ENCODE results near the gene HMGB1. TPM values are rescaled to one million over a fixed set of nuclear protein-coding genes. Genes with fewer than 3 reads are reported as not detected.

The HMGB1 gene
- total and polyA plus RNA-seq, 2 of the 4 experiments (the other 2 are of a cell fraction) = 185 to 276 TPM

DNA sequence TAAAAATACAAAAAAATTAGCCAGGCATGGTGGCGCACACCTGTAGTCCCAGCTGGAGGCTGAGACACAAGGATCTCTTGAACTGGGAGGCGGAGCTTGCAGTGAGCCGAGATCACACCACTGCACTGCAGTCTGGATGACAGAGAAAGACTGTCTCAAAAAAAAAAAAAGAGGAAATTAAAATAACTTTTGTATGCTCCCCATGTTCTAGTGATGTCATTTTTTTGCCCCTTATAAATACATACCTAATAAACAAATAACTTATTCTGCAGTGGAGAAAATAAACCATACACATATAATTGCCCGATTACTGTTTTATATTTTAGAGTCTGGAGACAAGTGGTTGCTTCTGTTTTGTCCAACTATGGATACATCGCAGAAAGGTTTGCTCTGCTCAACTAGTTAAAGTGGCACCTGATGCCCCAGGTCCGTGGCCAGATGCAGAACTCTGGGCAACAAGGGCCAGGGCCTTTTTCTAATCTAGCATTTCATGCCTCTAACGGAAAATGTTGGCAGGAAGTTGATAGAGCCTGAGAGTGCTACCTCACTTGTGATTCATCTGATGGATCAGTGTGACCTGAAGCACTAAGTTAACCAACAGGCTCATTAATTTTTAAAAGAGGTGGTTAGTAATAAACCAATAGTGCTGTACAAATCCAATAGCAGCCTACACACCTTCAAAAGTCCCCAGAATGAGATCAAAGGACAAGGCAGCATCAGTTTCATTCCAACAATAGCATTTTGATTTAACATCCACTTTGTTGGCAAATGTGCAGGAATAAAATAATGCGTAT, 24.6 kb downstream of the HMGB1 start (continued):
- TF ChIP-seq MAZ (IDR thresholded peaks at IDR 0.05; ENCODE audit: borderline replicate concordance, low read depth, low read length) = no peak

DNA sequence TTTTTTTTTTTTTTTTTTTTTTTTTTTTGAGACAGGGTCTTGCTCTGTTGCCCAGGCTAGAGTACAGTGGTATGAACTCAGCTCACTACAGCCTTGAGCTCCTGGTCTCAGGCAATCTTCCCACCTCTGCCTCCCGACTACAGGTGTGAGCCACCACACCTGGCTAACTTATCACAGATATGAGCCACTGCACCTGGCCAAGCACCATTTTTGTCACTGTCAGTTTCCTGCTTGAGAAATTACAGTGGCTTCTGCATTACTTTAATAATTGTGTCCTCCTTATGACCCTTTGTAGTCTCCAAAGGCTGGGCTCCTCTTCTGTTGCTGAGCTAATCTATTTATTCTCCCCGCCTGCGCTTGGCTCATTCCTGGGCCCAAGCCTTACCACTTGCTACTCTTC, 27.4 kb downstream of the HMGB1 start:
- Histone ChIP-seq H2BK120ac (ENCODE audit: low read depth, low read length) (no peak overlapping the region), H3K56ac (ENCODE audit: extremely low read depth, insufficient read depth, low read length) (no peak overlapping the region), H3K4ac (ENCODE audit: low read depth, low read length) (no peak overlapping the region), H3K79me1 (ENCODE audit: low read depth in 1 of 2, low read length in 2 of 2) (no peaks in the 10 kb centered on the region), H3K18ac (ENCODE audit: low read depth, low read length) (no peak overlapping the region), H3K4me2 (ENCODE audit: low read depth, low read length) (no peak overlapping the region), H3K9me3 (ENCODE audit: control insufficient read depth, insufficient read depth, low read length) (no peaks in the 10 kb centered on the region), H4K91ac (ENCODE audit: insufficient read depth, low read depth, low read length) (no peak overlapping the region), H3K27me3 (ENCODE audit: control insufficient read depth, insufficient read depth, low read length) (peaks cover 9% of the 10 kb centered on the region), H2AK5ac (ENCODE audit: low read depth, low read length) (no peak overlapping the region), H3K9me1 (ENCODE audit: insufficient read depth, low read length) (no peaks in the 10 kb centered on the region), H3K4me3 (ENCODE audit: insufficient read depth, low read depth, low read length) (no peak overlapping the region), H2AK9ac (replicated peaks; ENCODE audit: low read depth, low read length, poor library complexity) (no peak overlapping the region), H2BK20ac (ENCODE audit: low read depth, low read length) (no peak overlapping the region), H3K27ac (ENCODE audit: insufficient read depth, low read length) (no peak overlapping the region), H2BK5ac (ENCODE audit: low read depth, low read length, poor library complexity, severe bottlenecking) (no peak overlapping the region), H3K23ac (ENCODE audit: low read depth, low read length) (no peak overlapping the region), H3K36me3 (ENCODE audit: control insufficient read depth, insufficient read depth, low read length) (no peaks in the 10 kb centered on the region), H2BK15ac (ENCODE audit: low read depth, low read length) (no peak overlapping the region), H2AFZ (replicated peaks; ENCODE audit: low read length, poor library complexity) (no peak overlapping the region), H4K20me1 (ENCODE audit: insufficient read depth, low read length) (no peaks in the 10 kb centered on the region), H3K9ac (ENCODE audit: low read depth, low read length) (no peak overlapping the region), H4K5ac (ENCODE audit: low read depth, low read length) (no peak overlapping the region), H3K14ac (replicated peaks; ENCODE audit: low read depth, low read length) (no peak overlapping the region), H3K4me1 (ENCODE audit: control insufficient read depth, insufficient read depth, low read length) (no peaks in the 10 kb centered on the region), H4K8ac (ENCODE audit: low read depth in 2 of 2, low read length in 2 of 2) (no peak overlapping the region)
- no TSS peak for BruUV-seq (replicated peaks)
- POLR2A ChIA-PET (ENCODE audit: unreplicated experiment) = no interaction called here
- in situ Hi-C loops (cut with MboI; ENCODE audit: low sequenced_read_pairs) (no loop called here), dilution Hi-C loops (cut with HindIII; ENCODE audit: low sequenced_read_pairs, unreplicated experiment) (no loop called here), intact Hi-C loops (cut with micrococcal nuclease) (no loop called here)
- WGBS, 2 experiments (ENCODE audit: extremely low coverage in 2 of 2, insufficient read length in 1 of 2) = 83% methylated on average over 1 of the region's 3 CpGs; no CpG with 5 or more reads in 1 of the 2 experiments
- DNase-seq (no peak), ATAC-seq (ENCODE audit: low read depth) (no peak)
- CTCF ChIA-PET = interaction anchor here (0.5 kb wide), 1 partner anchor 135 kb away, joined by 7 read pairs; no protein-coding TSS in a partner anchor
- TF ChIP-seq MAFK (IDR thresholded peaks at IDR 0.05; ENCODE audit: low read depth, low read length) = no peak
- no peak for TF ChIP-seq SMC3 (IDR thresholded peaks at IDR 0.05; ENCODE audit: low read depth, low read length)
- TF ChIP-seq RFX5 (IDR thresholded peaks at IDR 0.05; ENCODE audit: low read depth, low read length) = no peak
- TF ChIP-seq FOS (IDR thresholded peaks at IDR 0.05; ENCODE audit: low read depth, low read length) = no peak
- TF ChIP-seq, protein P1, sequence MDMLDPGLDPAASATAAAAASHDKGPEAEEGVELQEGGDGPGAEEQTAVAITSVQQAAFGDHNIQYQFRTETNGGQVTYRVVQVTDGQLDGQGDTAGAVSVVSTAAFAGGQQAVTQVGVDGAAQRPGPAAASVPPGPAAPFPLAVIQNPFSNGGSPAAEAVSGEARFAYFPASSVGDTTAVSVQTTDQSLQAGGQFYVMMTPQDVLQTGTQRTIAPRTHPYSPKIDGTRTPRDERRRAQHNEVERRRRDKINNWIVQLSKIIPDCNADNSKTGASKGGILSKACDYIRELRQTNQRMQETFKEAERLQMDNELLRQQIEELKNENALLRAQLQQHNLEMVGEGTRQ (IDR thresholded peaks at IDR 0.05; ENCODE audit: low read depth, low read length) = no peak
- no peak for TF ChIP-seq RAD21 (IDR thresholded peaks at IDR 0.05; ENCODE audit: low read length)
- TF ChIP-seq, protein P2, sequence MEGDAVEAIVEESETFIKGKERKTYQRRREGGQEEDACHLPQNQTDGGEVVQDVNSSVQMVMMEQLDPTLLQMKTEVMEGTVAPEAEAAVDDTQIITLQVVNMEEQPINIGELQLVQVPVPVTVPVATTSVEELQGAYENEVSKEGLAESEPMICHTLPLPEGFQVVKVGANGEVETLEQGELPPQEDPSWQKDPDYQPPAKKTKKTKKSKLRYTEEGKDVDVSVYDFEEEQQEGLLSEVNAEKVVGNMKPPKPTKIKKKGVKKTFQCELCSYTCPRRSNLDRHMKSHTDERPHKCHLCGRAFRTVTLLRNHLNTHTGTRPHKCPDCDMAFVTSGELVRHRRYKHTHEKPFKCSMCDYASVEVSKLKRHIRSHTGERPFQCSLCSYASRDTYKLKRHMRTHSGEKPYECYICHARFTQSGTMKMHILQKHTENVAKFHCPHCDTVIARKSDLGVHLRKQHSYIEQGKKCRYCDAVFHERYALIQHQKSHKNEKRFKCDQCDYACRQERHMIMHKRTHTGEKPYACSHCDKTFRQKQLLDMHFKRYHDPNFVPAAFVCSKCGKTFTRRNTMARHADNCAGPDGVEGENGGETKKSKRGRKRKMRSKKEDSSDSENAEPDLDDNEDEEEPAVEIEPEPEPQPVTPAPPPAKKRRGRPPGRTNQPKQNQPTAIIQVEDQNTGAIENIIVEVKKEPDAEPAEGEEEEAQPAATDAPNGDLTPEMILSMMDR (conservative IDR thresholded peaks at IDR 0.05; ENCODE audit: low read depth, low read length) = no peak
- TF ChIP-seq POLR2A (IDR thresholded peaks at IDR 0.05; ENCODE audit: low read depth, low read length) = no peak
- TF ChIP-seq CHD1 (IDR thresholded peaks at IDR 0.05; ENCODE audit: low read depth, low read length) = no peak
- no peak for TF ChIP-seq RCOR1 (IDR thresholded peaks at IDR 0.05; ENCODE audit: insufficient replicate concordance, low read length)
- TF ChIP-seq BHLHE40 (IDR thresholded peaks at IDR 0.05; ENCODE audit: low read depth, low read length) = no peak
- no peak for TF ChIP-seq CEBPB (IDR thresholded peaks at IDR 0.05; ENCODE audit: low read depth, low read length)
- TF ChIP-seq NFE2L2 (IDR thresholded peaks at IDR 0.05; ENCODE audit: low read depth, low read length) = no peak
- no peak for TF ChIP-seq MAZ (IDR thresholded peaks at IDR 0.05; ENCODE audit: borderline replicate concordance, low read depth, low read length)
- no peak for TF ChIP-seq MXI1 (IDR thresholded peaks at IDR 0.05; ENCODE audit: borderline replicate concordance, low read depth, low read length)
